SU-DHL-6 (cell line): ENCODE measurements around the gene CRAMP1.
A peak's percentile ranks its signal among the peaks of the same experiment; 100 is the strongest.
"Not testable (repeated sequence)": the region's sequence is repeated elsewhere in the genome, so short reads cannot be mapped to it uniquely, and the experiment has no call there.

Experiments
- H2AFZ ChIP-seq: fragments of 200-600 bp; sonication (generic); 2 replicates; pipeline ENCODE4 v1.6.1; 2014; ENCODE audit warnings: low read depth, mild to moderate bottlenecking, moderate library complexity, mixed read lengths, antibody characterized with exemption, low read length; ENCODE audit not compliant: severe bottlenecking
- H3F3A ChIP-seq: fragments of 200-600 bp; shearing (Covaris generic); 2 replicates; pipeline ENCODE4 v1.6.0; 2016; ENCODE audit warnings: antibody characterized with exemption, mild to moderate bottlenecking; ENCODE audit not compliant: insufficient read depth
- H3K27ac ChIP-seq: fragments of 200-600 bp; sonication (generic); 2 replicates; pipeline ENCODE4 v1.5.1; 2016; ENCODE audit warnings: low read depth, mild to moderate bottlenecking, low read length, moderate library complexity, mixed read lengths
- H3K27me3 ChIP-seq: fragments of 200-600 bp; sonication (generic), shearing (Covaris generic); 2 replicates; pipeline ENCODE4 v1.6.0; 2014; ENCODE audit warnings: mild to moderate bottlenecking, low read length
- H3K36me3 ChIP-seq: fragments of 200-600 bp; sonication (generic); 2 replicates; pipeline ENCODE4 v1.6.1; 2014; ENCODE audit warnings: mild to moderate bottlenecking, low read length, mixed read lengths
- H3K4me2 ChIP-seq: fragments of 300-600, 200-600 bp; shearing (Covaris generic), sonication (generic); 2 replicates; pipeline ENCODE4 v1.6.0; 2014; ENCODE audit warnings: low read length, low read depth, mild to moderate bottlenecking; ENCODE audit not compliant: poor library complexity, severe bottlenecking
- H3K4me3 ChIP-seq: fragments of 200-600 bp; sonication (generic); 2 replicates; pipeline ENCODE4 v1.5.1; 2014; ENCODE audit warnings: antibody characterized with exemption, low read length, mild to moderate bottlenecking, mixed read lengths; ENCODE audit not compliant: insufficient read depth, poor library complexity, severe bottlenecking
- H3K79me2 ChIP-seq: fragments of 200-600 bp; sonication (generic); 2 replicates; pipeline ENCODE4 v1.6.1; 2014; ENCODE audit warnings: mild to moderate bottlenecking, low read length, moderate library complexity; ENCODE audit not compliant: insufficient read depth
- H3K9ac ChIP-seq: fragments of 200-600 bp; sonication (generic); 2 replicates; pipeline ENCODE4 v1.7.0; 2014; ENCODE audit warnings: mild to moderate bottlenecking, low read length
- H3K9me2 ChIP-seq: fragments of 200-600 bp; sonication (generic); replicated peaks from 2 replicates; pipeline ENCODE4 v1.6.1; 2014; ENCODE audit warnings: low read length; ENCODE audit not compliant: insufficient read depth
- H3K9me3 ChIP-seq: fragments of 200-600 bp; sonication (generic); 2 replicates; pipeline ENCODE4 v1.6.1; 2014; ENCODE audit warnings: low read length, mixed read lengths; ENCODE audit not compliant: insufficient read depth
- H4K20me1 ChIP-seq: fragments of 200-600 bp; sonication (generic); 2 replicates; pipeline ENCODE4 v1.6.1; 2014; ENCODE audit warnings: low read depth, mild to moderate bottlenecking, antibody characterized with exemption, low read length, moderate library complexity, mixed read lengths
- CTCF ChIP-seq: fragments of 200-600 bp; sonication (generic); IDR thresholded peaks from one replicate; pipeline ENCODE4 v1.5.1; 2017; ENCODE audit warnings: antibody characterized with exemption, mild to moderate bottlenecking, low read length, moderate library complexity; ENCODE audit not compliant: insufficient read depth, poor library complexity, severe bottlenecking
- EZH2phosphoT487 ChIP-seq: fragments of 200-600 bp; sonication (generic), shearing (Covaris generic); conservative IDR thresholded peaks from 2 replicates; pipeline ENCODE4 v1.6.1; 2018; ENCODE audit warnings: mild to moderate bottlenecking, antibody characterized with exemption, low read length, moderate library complexity, mixed read lengths

The CRAMP1 gene

GRCh38 chr16:1698680-1699079 lies 86.5 kb downstream of the CRAMP1 start:
- no peaks in the 10 kb centered on the region for H3K9me3 ChIP-seq
- no peak overlapping the region for H3K27ac ChIP-seq
- H3K9me2 ChIP-seq: no peaks in the 10 kb centered on the region
- H2AFZ ChIP-seq: no peak overlapping the region
- peaks cover 18% of the 10 kb centered on the region for H3K36me3 ChIP-seq
- peaks cover 4% of the 10 kb centered on the region; the same call in 1 of the 2 replicates for H4K20me1 ChIP-seq
- peaks cover 11% of the 10 kb centered on the region for H3K79me2 ChIP-seq
- peaks cover 6% of the 10 kb centered on the region; the same call in 1 of the 2 replicates for H3F3A ChIP-seq
- no peaks in the 10 kb centered on the region for H3K27me3 ChIP-seq
- TF ChIP-seq EZH2phosphoT487 (no peak), CTCF (no peak)
- no peak overlapping the region for H3K4me2 ChIP-seq
- no peak overlapping the region for H3K4me3 ChIP-seq
- no peak overlapping the region for H3K9ac ChIP-seq

- Histone ChIP-seq H4K20me1 (peaks cover 4% of the 10 kb centered on the region; the same call in 1 of the 2 replicates), H3K36me3 (peaks cover 6% of the 10 kb centered on the region; the same call in 1 of the 2 replicates), H3F3A (peaks cover 16% of the 10 kb centered on the region; the same call in 1 of the 2 replicates), H3K27me3 (no peaks in the 10 kb centered on the region), H3K9me2 (no peaks in the 10 kb centered on the region), H3K9ac (no peak overlapping the region), H3K79me2 (no peaks in the 10 kb centered on the region), H3K4me2 (no peak overlapping the region), H3K9me3 (no peaks in the 10 kb centered on the region), H3K27ac (no peak overlapping the region), H2AFZ (no peak overlapping the region), H3K4me3 (no peak overlapping the region)
- no peak for TF ChIP-seq CTCF
- TF ChIP-seq EZH2phosphoT487: no peak
Measured at GRCh38 chr16:1700246-1700645, 88.1 kb downstream of the CRAMP1 start.

GRCh38 chr16:1701216-1701878 lies 89.2 kb downstream of the CRAMP1 start:
- no peaks in the 10 kb centered on the region for H3K27me3 ChIP-seq
- no peaks in the 10 kb centered on the region for H3K79me2 ChIP-seq
- no peak overlapping the region for H3K4me3 ChIP-seq
- H4K20me1 ChIP-seq: peaks cover 4% of the 10 kb centered on the region; the same call in 1 of the 2 replicates
- H3K27ac ChIP-seq: no peak overlapping the region
- no peaks in the 10 kb centered on the region for H3K9me2 ChIP-seq
- TF ChIP-seq EZH2phosphoT487 (no peak), CTCF (no peak)
- H3F3A ChIP-seq: peaks cover 16% of the 10 kb centered on the region; the same call in 1 of the 2 replicates
- peaks cover 6% of the 10 kb centered on the region; the same call in 1 of the 2 replicates for H3K36me3 ChIP-seq
- H2AFZ ChIP-seq: no peak overlapping the region
- H3K9me3 ChIP-seq: no peaks in the 10 kb centered on the region
- H3K9ac ChIP-seq: no peak overlapping the region
- no peak overlapping the region for H3K4me2 ChIP-seq

- peak overlapping the region; percentile 77 for H3K4me2 ChIP-seq
- H3K27ac ChIP-seq: peak overlapping the region; percentile 57
- H3K36me3 ChIP-seq, H3K27me3 ChIP-seq, H3K9me3 ChIP-seq, H4K20me1 ChIP-seq, H3K9me2 ChIP-seq: not testable (repeated sequence)
- H3K79me2 ChIP-seq: peaks cover 37% of the 10 kb centered on the region
- peak overlapping the region; percentile 78 for H3K9ac ChIP-seq
- peaks cover 16% of the 10 kb centered on the region; the same call in 1 of the 2 replicates for H3F3A ChIP-seq
- peak overlapping the region; percentile 64 for H3K4me3 ChIP-seq
- H2AFZ ChIP-seq: peak overlapping the region; percentile 68
Measured at GRCh38 chr16:1705324-1705687, 93.1 kb downstream of the CRAMP1 start.
